Type B pancreatic cell (in vitro differentiated cells): ENCODE results near the gene ADAM19. TPM values are rescaled to one million over a fixed set of nuclear protein-coding genes. Genes with fewer than 3 reads are reported as not detected.

Source experiments
- DNase-seq: peaks from one replicate; pipeline ENCODE4 v3.0.0; 2021; ENCODE audit warnings: mixed read lengths; ENCODE audit not compliant: unreplicated experiment; ENCODE audit errors: extremely low spot score
- H3K27ac Mint-ChIP-seq: 2 replicates; pipeline ENCODE4 v1.8.0; 2021; ENCODE audit warnings: mild to moderate bottlenecking, mixed read lengths
- H3K27me3 Mint-ChIP-seq: 2 replicates; pipeline ENCODE4 v1.8.0; 2021; ENCODE audit warnings: mixed read lengths
- H3K36me3 Mint-ChIP-seq: 2 replicates; pipeline ENCODE4 v1.8.0; 2021; ENCODE audit warnings: mixed read lengths
- H3K4me1 Mint-ChIP-seq: one replicate; pipeline ENCODE4 v1.8.0; 2021; ENCODE audit warnings: mixed read lengths; ENCODE audit not compliant: unreplicated experiment
- H3K4me3 Mint-ChIP-seq: 2 replicates; pipeline ENCODE4 v1.8.0; 2021; ENCODE audit warnings: mild to moderate bottlenecking, mixed read lengths
- H3K9me3 Mint-ChIP-seq: 2 replicates; pipeline ENCODE4 v1.8.0; 2021; ENCODE audit warnings: mixed read lengths
- CTCF ChIP-seq: fragments of 200-600 bp; sonication (generic); conservative IDR thresholded peaks from 2 replicates; pipeline ENCODE4 v1.5.0; 2021; ENCODE audit warnings: antibody characterized with exemption, mild to moderate bottlenecking
- total RNA-seq: library from RNA; stranded (reverse); gene quantifications from 2 replicates; pipeline ENCODE4 v1.2.1, GENCODE V29; 2021; ENCODE audit warnings: low replicate concordance

ADAM19 gene
- total RNA-seq, 1 donor from 2014 or later = 15.8 TPM

GRCh38 chr5:157491471-157491995 is 84.0 kb downstream of the ADAM19 start:
- Mint-ChIP-seq H3K36me3 (peaks cover 6% of the 10 kb centered on the region), H3K4me1 (no peaks in the 10 kb centered on the region), H3K27ac (no peak overlapping the region), H3K9me3 (no peaks in the 10 kb centered on the region), H3K4me3 (no peak overlapping the region), H3K27me3 (no peaks in the 10 kb centered on the region)
- DNase-seq = no peak
- no peak for TF ChIP-seq CTCF

GRCh38 chr5:157487358-157487757 is 88.2 kb downstream of the ADAM19 start:
- no peak overlapping the region for H3K4me3 Mint-ChIP-seq
- peaks cover 6% of the 10 kb centered on the region for H3K36me3 Mint-ChIP-seq
- no peaks in the 10 kb centered on the region for H3K9me3 Mint-ChIP-seq

GRCh38 chr5:157486861-157487260 is 88.7 kb downstream of the ADAM19 start:
- Mint-ChIP-seq H3K27me3 (no peaks in the 10 kb centered on the region), H3K9me3 (no peaks in the 10 kb centered on the region), H3K27ac (no peak overlapping the region), H3K36me3 (peaks cover 6% of the 10 kb centered on the region), H3K4me1 (no peaks in the 10 kb centered on the region), H3K4me3 (no peak overlapping the region)
- TF ChIP-seq CTCF = no peak
- no peak for DNase-seq

More at GRCh38 chr5:157487358-157487757, 88.2 kb downstream of the ADAM19 start:
- TF ChIP-seq CTCF = no peak
- no peak for DNase-seq
- Mint-ChIP-seq H3K27ac (no peak overlapping the region), H3K27me3 (no peaks in the 10 kb centered on the region), H3K4me1 (no peaks in the 10 kb centered on the region)

GRCh38 chr5:157486221-157486681 is 89.3 kb downstream of the ADAM19 start:
- H3K27ac Mint-ChIP-seq = no peak overlapping the region
- H3K9me3 Mint-ChIP-seq = no peaks in the 10 kb centered on the region
- TF ChIP-seq CTCF = no peak
- DNase-seq = no peak
- no peaks in the 10 kb centered on the region for H3K4me1 Mint-ChIP-seq
- H3K27me3 Mint-ChIP-seq = no peaks in the 10 kb centered on the region
- H3K36me3 Mint-ChIP-seq = peaks cover 6% of the 10 kb centered on the region
- H3K4me3 Mint-ChIP-seq = no peak overlapping the region

- Mint-ChIP-seq H3K4me1 (no peaks in the 10 kb centered on the region), H3K27me3 (no peaks in the 10 kb centered on the region), H3K4me3 (no peak overlapping the region), H3K27ac (no peak overlapping the region), H3K9me3 (no peaks in the 10 kb centered on the region), H3K36me3 (peaks cover 6% of the 10 kb centered on the region)
- TF ChIP-seq CTCF = no peak
- DNase-seq = no peak
Measured at GRCh38 chr5:157485811-157486210, 89.8 kb downstream of the ADAM19 start.

GRCh38 chr5:157485340-157485739 is 90.2 kb downstream of the ADAM19 start:
- no peaks in the 10 kb centered on the region for H3K4me1 Mint-ChIP-seq
- H3K27ac Mint-ChIP-seq = no peak overlapping the region
- no peak for TF ChIP-seq CTCF
- no peaks in the 10 kb centered on the region for H3K27me3 Mint-ChIP-seq
- H3K4me3 Mint-ChIP-seq = no peak overlapping the region
- peaks cover 6% of the 10 kb centered on the region for H3K36me3 Mint-ChIP-seq
- H3K9me3 Mint-ChIP-seq = no peaks in the 10 kb centered on the region
- no peak for DNase-seq
